Activated B cell treated with CpG ODN at 0.5 μM for 24 hours (primary cell): ENCODE measurements around the gene FAT2. TPM values are rescaled to one million over a fixed set of nuclear protein-coding genes. Genes with fewer than 3 reads are reported as not detected.

Experiments
- ATAC-seq: fragments of 200-7000 bp; cut with Tn5 transposase; one replicate; pipeline ENCODE4 v1.10.0; 2021; ENCODE audit warnings: low read depth, mild to moderate bottlenecking, moderate library complexity
- CTCF ChIA-PET: fragments of 350-600 bp; sonication (Branson Sonifier 250); formaldehyde crosslinking; loops from one replicate; lab custom pipeline; 2021; ENCODE audit warnings: antibody characterized with exemption; lab: Charles Lee
- POLR2A ChIA-PET: fragments of 350-600 bp; sonication (Branson Sonifier 250); formaldehyde crosslinking; loops from one replicate; lab custom pipeline; 2021; ENCODE audit warnings: antibody characterized with exemption; lab: Charles Lee
- DNase-seq: peaks from one replicate; pipeline ENCODE4 v3.0.0; 2022
- H3K27ac Mint-ChIP-seq: one replicate; pipeline ENCODE4 v1.8.0; 2020; ENCODE audit warnings: mixed read lengths
- H3K27me3 Mint-ChIP-seq: one replicate; pipeline ENCODE4 v1.8.0; 2021; ENCODE audit warnings: mixed read lengths
- H3K36me3 Mint-ChIP-seq: one replicate; pipeline ENCODE4 v1.8.0; 2021; ENCODE audit warnings: low read depth, mixed read lengths
- H3K4me1 Mint-ChIP-seq: one replicate; pipeline ENCODE4 v1.8.0; 2021; ENCODE audit warnings: mixed read lengths
- H3K4me3 Mint-ChIP-seq: one replicate; pipeline ENCODE4 v1.8.0; 2020; ENCODE audit warnings: mild to moderate bottlenecking, mixed read lengths
- H3K9me3 Mint-ChIP-seq: one replicate; pipeline ENCODE4 v1.8.0; 2020; ENCODE audit warnings: mixed read lengths
- intact Hi-C: fragments of 100-400 bp; cut with micrococcal nuclease; formaldehyde crosslinking; loops from one replicate; pipeline ENCODE4 v1.15.1; 2024
- total RNA-seq: library from RNA; stranded (reverse); gene quantifications from 2 replicates; pipeline ENCODE4 v1.2.3, GENCODE V29; 2022
- TF ChIP-seq, protein P1 (sequence below): fragments of 200-600 bp; IDR thresholded peaks from one replicate; pipeline ENCODE4 v1.8.0; 2022; ENCODE audit warnings: antibody characterized with exemption, mild to moderate bottlenecking

Gene FAT2
- total RNA-seq, 1 donor from 2014 or later = 0.02 TPM

DNA sequence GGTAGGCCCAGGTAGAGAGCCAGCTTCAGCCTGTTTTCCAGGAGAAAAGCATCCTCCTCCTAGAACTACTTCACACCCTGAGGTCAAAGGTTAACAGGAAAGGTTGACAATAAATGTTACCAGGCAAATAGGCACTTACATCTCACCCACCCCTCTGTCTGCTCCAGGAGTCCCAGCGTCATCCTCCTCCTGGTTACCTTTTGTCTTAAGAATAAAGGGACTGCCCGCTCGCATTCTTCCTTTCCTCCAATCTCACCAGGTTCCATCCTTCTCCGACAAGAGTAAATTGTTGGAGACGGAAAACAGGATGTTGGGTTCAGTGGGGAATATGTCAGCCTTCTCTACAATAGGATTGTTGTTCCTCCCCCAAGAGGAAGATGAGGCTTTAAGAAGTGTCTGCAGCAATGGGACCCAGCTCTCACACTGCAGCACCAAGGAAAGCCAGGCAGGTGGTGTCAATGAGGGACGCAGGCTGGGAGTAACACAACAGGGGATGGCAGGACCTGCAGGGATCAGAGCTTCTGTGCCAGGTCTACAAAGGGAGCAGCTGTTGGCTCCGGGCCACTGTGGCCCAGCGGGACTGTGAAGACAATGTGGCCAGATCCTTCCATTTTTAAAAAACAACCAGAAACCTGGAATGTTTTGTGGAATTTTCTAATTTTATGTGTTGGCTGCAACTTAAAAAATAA is 29.0 kb downstream of the FAT2 start:
- intact Hi-C loops = no loop called here
- DNase-seq (no peak), ATAC-seq (no peak)
- Mint-ChIP-seq H3K36me3 (no peaks in the 10 kb centered on the region), H3K27ac (no peak overlapping the region), H3K4me1 (peaks cover 2% of the 10 kb centered on the region), H3K9me3 (no peaks in the 10 kb centered on the region), H3K27me3 (peaks cover 2% of the 10 kb centered on the region), H3K4me3 (no peak overlapping the region)
- ChIA-PET POLR2A (no interaction called here), CTCF (no interaction called here)
- TF ChIP-seq, protein P1, sequence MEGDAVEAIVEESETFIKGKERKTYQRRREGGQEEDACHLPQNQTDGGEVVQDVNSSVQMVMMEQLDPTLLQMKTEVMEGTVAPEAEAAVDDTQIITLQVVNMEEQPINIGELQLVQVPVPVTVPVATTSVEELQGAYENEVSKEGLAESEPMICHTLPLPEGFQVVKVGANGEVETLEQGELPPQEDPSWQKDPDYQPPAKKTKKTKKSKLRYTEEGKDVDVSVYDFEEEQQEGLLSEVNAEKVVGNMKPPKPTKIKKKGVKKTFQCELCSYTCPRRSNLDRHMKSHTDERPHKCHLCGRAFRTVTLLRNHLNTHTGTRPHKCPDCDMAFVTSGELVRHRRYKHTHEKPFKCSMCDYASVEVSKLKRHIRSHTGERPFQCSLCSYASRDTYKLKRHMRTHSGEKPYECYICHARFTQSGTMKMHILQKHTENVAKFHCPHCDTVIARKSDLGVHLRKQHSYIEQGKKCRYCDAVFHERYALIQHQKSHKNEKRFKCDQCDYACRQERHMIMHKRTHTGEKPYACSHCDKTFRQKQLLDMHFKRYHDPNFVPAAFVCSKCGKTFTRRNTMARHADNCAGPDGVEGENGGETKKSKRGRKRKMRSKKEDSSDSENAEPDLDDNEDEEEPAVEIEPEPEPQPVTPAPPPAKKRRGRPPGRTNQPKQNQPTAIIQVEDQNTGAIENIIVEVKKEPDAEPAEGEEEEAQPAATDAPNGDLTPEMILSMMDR = no peak

DNA sequence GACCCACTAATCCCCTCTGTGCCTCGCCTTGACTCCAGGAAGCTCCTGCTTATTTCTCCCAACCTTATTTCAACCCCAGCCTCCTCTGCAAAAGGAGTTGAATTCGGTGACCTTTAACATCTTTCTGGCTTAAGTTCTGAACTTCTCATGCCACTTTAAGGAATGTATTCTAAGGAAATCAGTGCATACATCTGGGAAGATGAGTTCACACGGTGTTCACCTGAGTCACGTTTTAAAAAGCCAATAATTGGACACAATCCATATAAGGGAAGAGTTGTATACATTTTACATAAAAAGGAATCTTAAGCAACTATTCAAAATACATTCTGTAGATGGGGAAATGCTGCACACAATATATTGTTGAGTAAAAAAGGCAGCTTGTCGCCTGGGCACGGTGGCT is 33.2 kb downstream of the FAT2 start:
- TF ChIP-seq, protein P1 = no peak
- Mint-ChIP-seq H3K27me3 (no peaks in the 10 kb centered on the region), H3K36me3 (no peaks in the 10 kb centered on the region), H3K4me1 (peaks cover 20% of the 10 kb centered on the region), H3K27ac (no peak overlapping the region), H3K4me3 (no peak overlapping the region), H3K9me3 (no peaks in the 10 kb centered on the region)
- ChIA-PET POLR2A (no interaction called here), CTCF (no interaction called here)
- DNase-seq = no peak
- intact Hi-C loops = no loop called here
- ATAC-seq = no peak

DNA sequence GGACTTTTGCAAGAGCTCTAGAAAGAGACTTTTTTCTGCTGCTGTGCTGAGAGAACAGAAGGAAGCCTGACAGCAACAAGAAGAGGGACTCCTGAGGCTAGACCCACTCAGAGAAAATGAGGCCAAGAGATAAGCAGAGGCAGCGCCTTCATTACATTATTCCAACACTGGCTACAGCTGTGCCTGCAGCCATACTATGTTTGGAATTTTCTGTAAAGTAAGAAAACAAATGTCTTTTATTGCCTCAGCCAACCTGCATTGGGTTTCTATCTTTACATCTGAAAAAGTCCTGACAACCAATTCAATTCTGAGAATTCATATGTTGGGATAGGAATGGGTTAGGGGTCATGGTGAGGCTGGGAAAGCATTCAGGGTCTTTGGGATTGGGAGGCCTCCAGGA is 33.7 kb downstream of the FAT2 start:
- CTCF ChIA-PET = no interaction called here

DNA sequence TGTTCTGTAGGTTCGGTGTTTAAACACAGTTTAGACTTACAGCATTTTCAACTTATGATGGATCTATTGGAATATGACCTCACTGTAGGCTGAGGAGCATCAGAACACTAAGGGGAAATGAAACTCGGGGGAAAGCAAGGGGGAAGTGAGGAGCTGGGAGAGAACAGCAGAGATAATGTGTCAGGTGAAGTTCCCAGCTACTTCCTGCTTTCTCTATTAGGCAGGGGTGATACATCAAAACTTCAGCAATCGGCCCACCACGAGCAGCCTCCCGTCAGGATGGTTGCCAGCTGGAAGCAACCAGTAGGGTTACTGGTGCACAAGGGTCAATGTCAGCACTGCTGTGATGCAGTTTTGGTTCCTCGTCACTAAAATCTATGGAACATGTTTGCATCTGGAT is 34.3 kb downstream of the FAT2 start:
- CTCF ChIA-PET = no interaction called here
- intact Hi-C loops = no loop called here
- POLR2A ChIA-PET = interaction anchor here (0.5 kb wide), 1 partner anchor 333 kb away, joined by 4 read pairs; the partner anchor contains the start of gene CCDC69
- TF ChIP-seq, protein P1 = no peak
- H3K9me3 Mint-ChIP-seq = no peaks in the 10 kb centered on the region
- H3K4me1 Mint-ChIP-seq = peaks cover 20% of the 10 kb centered on the region
- peak overlapping the region; percentile 20 for H3K4me3 Mint-ChIP-seq
- H3K36me3 Mint-ChIP-seq = no peaks in the 10 kb centered on the region
- no peaks in the 10 kb centered on the region for H3K27me3 Mint-ChIP-seq
- H3K27ac Mint-ChIP-seq = peak overlapping the region; percentile 47
- DNase-seq (no peak), ATAC-seq (peak; percentile 68)

More for the DNA sequence above, 33.7 kb downstream of the FAT2 start:
- no peaks in the 10 kb centered on the region for H3K27me3 Mint-ChIP-seq
- POLR2A ChIA-PET = no interaction called here
- no peaks in the 10 kb centered on the region for H3K9me3 Mint-ChIP-seq
- ATAC-seq = no peak
- no peak for DNase-seq
- no peak overlapping the region for H3K27ac Mint-ChIP-seq
- H3K4me3 Mint-ChIP-seq = no peak overlapping the region
- H3K4me1 Mint-ChIP-seq = peaks cover 20% of the 10 kb centered on the region
- H3K36me3 Mint-ChIP-seq = no peaks in the 10 kb centered on the region
- intact Hi-C loops = no loop called here
- TF ChIP-seq, protein P1 = no peak

DNA sequence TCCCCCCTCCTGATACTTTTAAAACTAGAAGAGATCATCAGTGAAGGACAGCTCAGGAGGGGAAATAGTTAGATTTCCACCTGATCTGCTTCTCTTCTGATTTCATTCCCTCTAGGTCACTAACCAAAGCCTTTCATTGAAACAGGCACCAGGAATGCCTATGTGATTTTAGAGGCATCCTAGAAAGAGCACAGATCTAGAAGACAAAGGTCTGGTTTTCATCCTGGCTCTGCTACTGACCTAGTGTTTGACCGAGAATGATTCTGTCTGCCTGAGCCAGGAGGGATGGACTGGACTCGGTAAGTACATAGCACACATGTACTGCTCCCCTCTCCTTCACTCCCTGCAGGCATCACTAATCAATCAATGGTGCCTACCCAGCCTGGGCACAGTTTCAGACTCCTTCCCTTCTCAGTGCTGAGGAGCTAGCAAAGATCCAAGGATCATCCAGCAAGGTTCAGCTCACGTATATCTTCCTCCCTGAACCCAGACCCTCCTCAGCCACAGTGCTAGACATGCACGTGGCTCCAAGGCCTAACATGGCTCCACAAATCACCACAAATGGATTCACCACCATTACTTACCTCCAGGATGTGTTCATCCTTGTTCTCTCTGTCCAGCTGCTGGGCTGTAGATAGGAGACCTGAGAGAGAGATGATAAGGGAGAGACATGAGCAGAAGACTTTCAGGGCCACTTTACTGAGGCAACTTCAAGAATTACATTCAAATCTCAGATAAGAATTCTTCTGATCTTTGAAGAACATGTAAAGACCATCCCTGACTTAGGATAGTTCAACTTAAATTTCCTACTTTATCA is 35.2 kb downstream of the FAT2 start:
- DNase-seq (no peak), ATAC-seq (no peak)
- H3K27ac Mint-ChIP-seq = peak overlapping the region; percentile 16
- intact Hi-C loops = no loop called here
- POLR2A ChIA-PET = interaction anchor here (0.5 kb wide), 1 partner anchor 332 kb away, joined by 4 read pairs; the partner anchor contains the start of gene CCDC69
- H3K4me3 Mint-ChIP-seq = no peak overlapping the region
- no peaks in the 10 kb centered on the region for H3K27me3 Mint-ChIP-seq
- no peaks in the 10 kb centered on the region for H3K36me3 Mint-ChIP-seq
- H3K4me1 Mint-ChIP-seq = peaks cover 20% of the 10 kb centered on the region
- no peaks in the 10 kb centered on the region for H3K9me3 Mint-ChIP-seq
- TF ChIP-seq, protein P1 = no peak
- CTCF ChIA-PET = no interaction called here
